Stimulated activated CD4-positive, alpha-beta T cell treated with anti-CD3 and anti-CD28 coated beads, Interleukin-4, amount 100 ng/mL, for 4 hours (primary cell): ENCODE measurements around the gene CMTM7.
"Not testable (repeated sequence)": the region's sequence is repeated elsewhere in the genome, so short reads cannot be mapped to it uniquely, and the experiment has no call there.

ENCODE experiments used
- DNase-seq, 2 experiments: peaks; one replicate each; pipeline ENCODE4 v3.0.0-alpha.2; 2020

The CMTM7 gene

GRCh38 chr3:32438596-32439344 is 47.1 kb downstream of the CMTM7 start:
- no peak for DNase-seq

GRCh38 chr3:32439421-32439820 is 47.8 kb downstream of the CMTM7 start:
- DNase-seq = not testable (repeated sequence)

- DNase-seq = no peak
These were observed 49.1 kb downstream of the CMTM7 start for GRCh38 chr3:32440611-32441350.

- DNase-seq = no peak
These were observed 51.1 kb downstream of the CMTM7 start for GRCh38 chr3:32442766-32443165.

- no peak for DNase-seq
These were observed 51.8 kb downstream of the CMTM7 start for GRCh38 chr3:32443478-32443877.

- no peak for DNase-seq
These were observed 56.3 kb downstream of the CMTM7 start for GRCh38 chr3:32447865-32448400.

DNA sequence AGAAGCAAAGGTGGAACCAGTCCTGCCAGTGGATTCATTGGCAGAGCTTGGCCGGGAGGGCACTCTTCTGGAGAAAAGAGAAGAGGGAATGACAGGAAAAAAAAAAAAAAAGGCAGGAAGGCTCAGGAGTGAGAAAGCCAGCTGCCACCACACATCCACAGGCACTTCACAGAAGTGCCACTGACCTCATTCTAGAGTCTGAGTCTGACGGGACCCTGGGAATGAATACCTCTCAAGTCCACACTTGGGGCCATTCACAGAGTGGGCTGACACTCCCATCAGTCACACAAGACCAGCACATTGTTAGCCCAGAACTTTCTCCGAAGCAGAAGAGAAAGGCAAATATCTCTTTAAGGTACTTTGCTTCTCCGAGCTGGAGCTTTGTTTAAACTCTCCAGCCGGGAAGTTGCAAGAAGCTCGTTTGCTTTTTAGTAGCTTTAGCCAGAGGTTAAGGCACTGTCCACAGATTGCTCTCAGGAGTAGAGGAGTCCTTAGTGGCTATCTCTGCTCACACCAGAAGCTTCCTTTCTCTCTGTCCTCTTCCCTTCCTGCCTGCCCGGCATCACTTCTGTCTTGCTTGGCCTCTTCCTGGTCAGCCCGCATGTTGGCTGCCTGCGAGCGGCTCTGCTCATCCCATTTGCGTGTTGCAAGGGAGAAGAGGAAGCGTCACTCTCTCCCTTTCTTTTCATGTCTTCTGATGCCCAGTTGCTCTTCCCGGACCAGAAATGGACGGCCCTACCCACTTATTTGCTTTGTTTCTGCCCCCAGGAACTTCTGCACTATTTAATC is 57.2 kb downstream of the CMTM7 start:
- DNase-seq = no peak

DNA sequence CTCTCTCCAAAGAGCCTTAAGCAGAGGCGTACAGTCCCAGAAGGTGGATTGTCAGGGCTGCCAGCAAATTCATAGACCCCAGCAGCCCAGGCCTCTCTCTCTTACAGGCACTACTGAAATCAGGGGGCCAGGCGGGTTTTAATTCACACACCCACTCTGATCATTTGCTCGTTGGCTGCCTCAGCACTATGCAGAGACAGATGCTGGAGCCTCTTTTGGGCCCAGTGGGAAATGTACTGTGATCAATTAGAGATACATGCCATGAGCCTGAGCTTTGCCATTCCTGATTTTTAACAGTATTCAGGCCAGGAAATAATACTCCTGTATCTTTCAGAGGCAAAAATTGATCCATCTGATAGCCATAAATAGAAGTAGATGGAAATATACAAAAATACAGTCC is 58.0 kb downstream of the CMTM7 start:
- no peak for DNase-seq

- no peak for DNase-seq
These were observed 58.8 kb downstream of the CMTM7 start for GRCh38 chr3:32450426-32450825.

DNA sequence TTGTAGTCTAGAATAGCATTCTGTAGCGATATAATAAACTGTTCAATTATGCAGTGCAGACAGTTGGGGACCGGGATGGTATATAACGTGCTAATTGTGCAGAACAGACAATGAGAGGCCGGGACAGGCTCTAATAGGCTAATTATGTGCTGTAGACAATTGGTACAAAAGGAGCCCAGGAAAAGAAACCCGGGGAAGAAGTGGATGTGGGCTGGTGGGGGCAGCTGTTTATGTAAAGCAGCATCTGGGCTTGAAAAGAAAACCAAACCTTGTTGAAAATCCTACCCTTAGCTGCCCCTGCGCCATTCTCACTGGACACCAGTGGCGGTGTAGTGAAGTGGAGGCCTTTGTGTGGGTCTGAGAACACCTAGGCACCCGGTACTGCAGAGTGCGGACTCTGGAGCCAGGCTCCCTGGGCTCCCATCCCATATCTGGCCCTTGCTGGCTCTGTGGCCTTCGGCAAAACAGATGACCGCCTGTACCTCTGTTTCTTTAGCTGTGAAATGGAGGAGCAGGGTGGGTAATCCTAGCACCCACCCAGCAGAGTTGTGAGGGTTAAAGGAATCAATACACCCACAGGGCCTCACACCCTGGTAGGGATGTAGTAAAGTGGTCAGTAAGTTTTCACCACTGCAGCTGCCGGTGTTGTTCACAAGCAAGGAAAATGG is 59.5 kb downstream of the CMTM7 start:
- no peak for DNase-seq

DNA sequence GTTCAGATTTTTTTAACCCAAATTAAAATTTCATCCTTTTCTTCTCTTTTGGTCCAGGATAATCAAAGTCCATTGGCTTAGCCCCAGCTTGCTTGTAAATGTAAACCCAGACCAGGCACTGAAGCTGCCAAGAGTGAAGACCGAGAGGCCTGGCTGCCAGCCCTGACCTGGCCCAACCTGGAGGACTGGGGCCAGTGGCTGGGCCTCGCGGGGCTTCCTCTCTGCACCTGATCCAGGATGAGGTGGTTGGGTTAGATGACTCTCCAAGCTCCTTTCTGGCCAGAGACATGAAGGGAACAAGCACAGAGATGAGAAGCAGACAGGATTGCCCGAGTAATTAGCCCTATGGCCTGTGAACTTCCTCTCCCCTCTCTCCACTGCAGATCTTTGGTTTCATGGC is 60.4 kb downstream of the CMTM7 start:
- no peak for DNase-seq

DNA sequence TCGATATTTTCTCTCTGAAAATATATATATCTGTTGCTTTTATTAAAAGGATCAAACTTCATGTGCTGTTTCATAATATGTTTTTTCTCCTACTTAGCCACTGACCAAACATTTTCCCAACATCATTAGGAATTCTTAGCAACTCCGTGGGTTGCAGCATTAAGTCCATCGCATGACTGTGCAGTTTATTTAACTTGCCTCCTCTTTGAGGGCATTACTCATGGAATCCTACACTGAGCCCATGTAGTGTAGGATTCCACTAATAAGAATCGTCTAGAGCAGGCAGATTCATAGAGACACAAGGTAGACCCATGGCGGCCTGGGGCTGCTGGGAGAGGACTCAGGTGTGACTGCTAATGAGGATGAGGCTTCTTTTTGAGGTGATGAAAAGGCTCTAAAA is 61.7 kb downstream of the CMTM7 start:
- no peak for DNase-seq

- DNase-seq = no peak
These were observed 62.5 kb downstream of the CMTM7 start for GRCh38 chr3:32454111-32454510.

DNA sequence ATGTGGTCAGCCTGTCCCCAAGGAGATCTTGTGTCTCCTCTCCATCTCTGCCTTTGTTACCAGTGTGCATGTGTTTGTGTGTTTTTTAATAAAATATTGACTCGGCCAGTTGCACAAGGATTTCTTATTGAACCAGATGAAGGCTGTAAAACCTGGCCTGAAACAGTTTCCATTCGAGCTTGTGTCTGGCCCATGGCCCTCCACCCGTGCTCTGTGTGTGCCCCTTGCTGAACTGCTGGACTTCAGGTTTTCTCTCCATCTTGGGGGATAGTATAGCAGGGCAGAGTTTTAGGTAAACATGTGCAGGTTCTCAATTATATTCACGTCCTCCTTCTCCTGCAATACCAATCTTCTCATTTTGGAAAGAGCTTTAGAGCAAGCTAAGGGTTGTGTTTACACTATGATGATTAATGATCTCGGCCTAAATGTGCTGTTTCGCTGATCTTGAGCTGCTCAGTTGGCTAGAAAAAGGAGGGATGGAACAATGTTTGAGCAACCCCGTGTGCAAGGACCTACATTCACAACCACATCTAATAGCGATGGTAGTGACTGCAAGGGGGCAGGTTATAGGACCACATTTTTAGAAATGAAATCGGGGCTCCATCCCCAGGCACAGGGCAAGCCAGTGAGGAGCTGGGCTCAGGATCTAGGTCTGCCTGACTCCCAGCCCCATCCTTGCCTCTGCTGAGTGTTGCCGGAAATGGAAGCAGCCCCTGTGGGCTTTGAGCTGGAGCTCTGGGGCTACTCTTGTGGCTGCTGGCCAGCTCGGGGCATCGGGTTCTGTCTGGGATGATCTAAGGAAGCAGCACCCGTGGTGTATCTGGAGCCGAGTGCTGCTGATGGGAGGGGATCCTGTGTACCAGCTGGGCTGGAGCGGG is 63.3 kb downstream of the CMTM7 start:
- no peak for DNase-seq

- no peak for DNase-seq
These were observed 64.2 kb downstream of the CMTM7 start for GRCh38 chr3:32455609-32456428.

DNA sequence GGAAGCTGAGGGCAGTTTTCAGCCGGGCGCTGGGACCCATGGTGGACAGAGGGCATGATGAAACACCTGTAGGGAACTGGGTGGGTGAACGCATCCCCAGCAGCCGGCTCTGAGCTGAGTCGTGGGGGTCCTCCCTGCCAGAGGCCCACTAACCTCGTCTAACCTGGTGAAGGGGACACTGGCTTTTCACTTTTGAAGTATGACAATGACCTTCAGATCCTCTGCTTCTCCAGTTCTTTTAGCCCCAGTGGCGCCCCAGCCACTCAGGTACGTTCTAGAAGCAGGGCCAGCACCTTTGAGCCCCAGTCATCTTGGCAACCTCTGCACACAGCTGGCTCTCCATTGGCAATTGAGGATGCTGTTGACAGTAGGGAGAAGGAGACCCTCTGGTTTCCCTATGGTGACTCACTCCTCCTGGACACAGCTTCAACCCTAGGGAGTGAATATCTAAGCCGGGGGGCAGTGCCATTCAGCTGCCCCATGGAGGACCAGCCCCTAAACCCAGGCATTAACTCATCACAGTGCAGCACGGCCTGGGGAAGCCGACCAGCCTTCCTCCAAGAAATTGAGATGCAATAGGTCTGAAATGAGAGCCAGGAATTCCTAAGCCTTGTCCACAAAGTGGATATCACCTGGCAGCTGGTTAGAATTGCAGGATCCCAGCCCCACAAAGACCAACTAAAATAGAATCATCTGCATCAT is 64.9 kb downstream of the CMTM7 start:
- DNase-seq = no peak

- DNase-seq = peak; percentile 27 to 60
These were observed 66.4 kb downstream of the CMTM7 start for GRCh38 chr3:32457971-32458471.

- no peak for DNase-seq
These were observed 67.8 kb downstream of the CMTM7 start for GRCh38 chr3:32459450-32459849.

- peak; percentile 26 to 65 for DNase-seq
These were observed 68.5 kb downstream of the CMTM7 start for GRCh38 chr3:32460031-32460749.
